Measurements from ENCODE around the gene PLTP. TPM values are rescaled to one million over a fixed set of nuclear protein-coding genes. Genes with fewer than 3 reads are reported as not detected.
"Not testable (repeated sequence)": the region's sequence is repeated elsewhere in the genome, so short reads cannot be mapped to it uniquely, and the experiment has no call there.

Gene PLTP, protein sequence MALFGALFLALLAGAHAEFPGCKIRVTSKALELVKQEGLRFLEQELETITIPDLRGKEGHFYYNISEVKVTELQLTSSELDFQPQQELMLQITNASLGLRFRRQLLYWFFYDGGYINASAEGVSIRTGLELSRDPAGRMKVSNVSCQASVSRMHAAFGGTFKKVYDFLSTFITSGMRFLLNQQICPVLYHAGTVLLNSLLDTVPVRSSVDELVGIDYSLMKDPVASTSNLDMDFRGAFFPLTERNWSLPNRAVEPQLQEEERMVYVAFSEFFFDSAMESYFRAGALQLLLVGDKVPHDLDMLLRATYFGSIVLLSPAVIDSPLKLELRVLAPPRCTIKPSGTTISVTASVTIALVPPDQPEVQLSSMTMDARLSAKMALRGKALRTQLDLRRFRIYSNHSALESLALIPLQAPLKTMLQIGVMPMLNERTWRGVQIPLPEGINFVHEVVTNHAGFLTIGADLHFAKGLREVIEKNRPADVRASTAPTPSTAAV
- 1 to 10 TPM; 5.1 to 5.3 TPM for total RNA-seq

DNA sequence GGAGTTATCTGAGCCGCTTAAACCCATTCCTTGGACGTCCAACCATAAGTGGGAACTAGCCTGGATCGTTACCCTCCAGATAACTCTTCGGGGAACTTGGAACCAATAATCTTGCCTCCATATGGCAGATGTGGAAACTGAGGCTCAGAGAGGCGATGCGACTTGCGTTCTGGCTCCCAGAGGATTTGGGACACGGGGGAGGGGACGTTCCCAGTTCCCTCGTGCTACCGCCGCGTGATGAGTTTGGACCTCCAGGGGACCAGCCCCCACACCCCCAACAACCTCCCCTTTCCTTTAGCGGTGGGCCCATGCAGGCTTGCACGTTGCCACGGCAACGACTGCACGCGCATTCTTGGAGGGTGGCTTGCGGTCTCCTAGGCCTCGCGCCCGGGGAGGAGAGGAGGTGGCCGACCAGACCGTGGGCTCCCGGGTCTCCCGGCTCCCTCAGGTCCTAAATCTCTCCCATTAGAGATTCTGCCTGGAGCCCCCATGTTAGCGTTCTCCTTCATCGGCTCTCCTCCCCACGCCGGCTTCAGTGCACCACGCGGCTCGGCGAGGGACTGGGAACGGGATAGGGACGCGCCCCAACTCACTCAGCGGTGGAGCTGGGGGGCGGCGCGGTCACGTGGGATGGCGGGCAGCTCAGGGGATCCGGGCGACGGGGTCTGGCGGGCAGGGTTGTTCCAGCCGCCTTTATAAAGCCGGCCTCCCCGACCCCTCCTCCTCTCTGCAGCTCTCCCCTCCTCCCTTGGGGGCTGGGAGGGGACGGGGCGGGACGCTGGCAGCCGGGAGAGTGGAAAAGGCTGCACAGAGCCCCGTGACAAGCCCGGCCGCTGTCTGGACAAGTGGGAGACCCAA is at the start of gene PLTP:
PLTP (minus strand) TSS at position 670 of the 858 bp plus-strand sequence. CDS start 703 bp downstream, outside the sequence.
- CTCF ChIA-PET, result interaction anchor here (1.2 kb wide), 1 partner anchor 25 kb away, joined by 3 read pairs; no protein-coding TSS in a partner anchor
- POLR2A ChIA-PET, result interaction anchor here (0.7 to 2.0 kb wide), 3 partner anchors 22 to 58 kb away, joined by 3 to 6 read pairs (median 4); partner anchors contain the start of genes CTSA and NEURL2

DNA sequence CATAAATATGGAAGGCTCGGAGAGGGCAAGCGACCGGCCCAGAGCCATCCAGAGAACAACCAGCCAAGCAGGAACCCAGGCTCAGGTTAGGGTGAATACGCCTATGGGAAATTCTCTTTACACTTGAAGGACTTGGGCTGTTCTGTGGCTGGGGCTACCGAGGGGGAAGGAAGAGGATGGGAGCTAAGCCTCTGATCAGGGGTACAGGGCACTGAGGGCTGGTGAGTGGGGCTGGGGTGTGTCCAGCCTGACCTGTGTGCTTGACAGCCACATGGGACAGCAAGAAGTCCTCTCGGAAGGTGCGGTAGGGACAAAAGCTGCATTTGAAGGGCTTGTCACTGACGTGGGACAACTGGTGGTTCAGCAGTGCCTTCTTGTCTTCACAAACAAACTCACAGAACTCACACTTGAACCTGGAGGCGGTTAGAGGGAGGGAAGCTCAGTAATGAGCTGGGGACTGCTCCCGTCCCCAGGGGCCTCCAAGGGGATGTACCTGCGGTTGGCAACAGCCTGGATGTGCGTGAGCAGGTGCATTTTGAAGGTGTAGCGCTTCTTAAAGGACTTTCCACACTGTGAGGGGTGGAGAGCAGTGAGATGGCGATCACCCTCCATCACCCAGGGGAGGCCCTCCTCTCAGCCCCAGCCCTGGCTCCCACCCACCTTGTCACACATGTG is 48.1 kb upstream of the PLTP start:
- POLR2A ChIA-PET, result no interaction called here
- CTCF ChIA-PET, result interaction anchor here (1.0 to 1.3 kb wide), 2 partner anchors 11 to 62 kb away, joined by 3 to 5 read pairs; no protein-coding TSS in a partner anchor

GRCh38 chr20:45959126-45959525 is 47.2 kb upstream of the PLTP start:
- POLR2A ChIA-PET, result interaction anchor here (1.6 kb wide), 1 partner anchor 12 kb away, joined by 6 read pairs; no protein-coding TSS in a partner anchor
- CTCF ChIA-PET, result interaction anchor here (1.2 to 2.1 kb wide), 2 partner anchors 10 to 12 kb away, joined by 3 to 7 read pairs; partner anchors contain the start of gene ZNF335

- CTCF ChIA-PET, result interaction anchor here (0.6 to 2.1 kb wide), 4 partner anchors 11 to 516 kb away, joined by 3 to 7 read pairs (median 3); partner anchors contain the start of gene ZNF335
- POLR2A ChIA-PET, result interaction anchor here (1.6 kb wide), 1 partner anchor 11 kb away, joined by 6 read pairs; no protein-coding TSS in a partner anchor
Observed at GRCh38 chr20:45958593-45958992, 46.6 kb upstream of the PLTP start.

GRCh38 chr20:45957021-45957941 is 45.3 kb upstream of the PLTP start:
- POLR2A ChIA-PET, result interaction anchor here (0.8 to 1.6 kb wide), 2 partner anchors 10 to 13 kb away, joined by 4 to 6 read pairs; no protein-coding TSS in a partner anchor
- CTCF ChIA-PET, result interaction anchor here (1.5 to 2.1 kb wide), 2 partner anchors 13 to 14 kb away, joined by 3 to 7 read pairs; partner anchors contain the start of gene ZNF335

DNA sequence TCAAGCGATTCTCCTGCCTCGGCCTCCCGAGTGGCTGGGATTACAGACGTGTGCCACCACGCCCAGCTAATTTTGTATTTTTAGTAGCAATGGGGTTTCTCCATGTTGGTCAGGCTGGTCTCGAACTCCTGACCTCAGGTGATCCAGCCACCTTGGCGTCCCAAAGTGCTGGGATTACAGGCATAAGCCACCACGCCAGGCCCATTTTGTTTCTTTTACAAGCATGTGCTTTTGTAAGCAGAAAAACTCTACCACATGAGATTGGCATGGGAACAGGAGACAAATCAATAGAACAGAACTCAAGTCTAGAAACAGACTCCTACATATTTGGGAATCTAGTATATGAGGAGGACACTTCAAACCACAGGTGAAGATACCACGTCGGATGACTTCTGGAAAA is 44.4 kb upstream of the PLTP start:
- POLR2A ChIA-PET, result not testable (repeated sequence)
- CTCF ChIA-PET, result interaction anchor here (0.7 kb wide), 1 partner anchor 166 kb away, joined by 4 read pairs; no protein-coding TSS in a partner anchor

GRCh38 chr20:45953672-45954071 is 41.7 kb upstream of the PLTP start:
- CTCF ChIA-PET, result interaction anchor here (1.2 to 1.9 kb wide), 3 partner anchors 9 to 154 kb away, joined by 3 to 10 read pairs (median 3); no protein-coding TSS in a partner anchor
- POLR2A ChIA-PET, result interaction anchor here (0.7 kb wide), 1 partner anchor 17 kb away, joined by 3 read pairs; no protein-coding TSS in a partner anchor

- POLR2A ChIA-PET, result interaction anchor here (0.7 kb wide), 1 partner anchor 18 kb away, joined by 3 read pairs; no protein-coding TSS in a partner anchor
Observed at GRCh38 chr20:45952861-45953260, 40.9 kb upstream of the PLTP start.

GRCh38 chr20:45951925-45952834 is 40.2 kb upstream of the PLTP start:
- CTCF ChIA-PET, result interaction anchor here (0.7 to 1.9 kb wide), 3 partner anchors 8 to 18 kb away, joined by 3 to 10 read pairs (median 3); partner anchors contain the start of gene PCIF1
- POLR2A ChIA-PET, result interaction anchor here (1.7 kb wide), 1 partner anchor 18 kb away, joined by 5 read pairs; no protein-coding TSS in a partner anchor

More at GRCh38 chr20:45952861-45953260, 40.9 kb upstream of the PLTP start:
- CTCF ChIA-PET, result interaction anchor here (0.7 to 1.9 kb wide), 4 partner anchors 9 to 153 kb away, joined by 3 to 10 read pairs (median 3); partner anchors contain the start of gene PCIF1

- ChIA-PET CTCF (no interaction called here), POLR2A (interaction anchor here (1.7 to 2.0 kb wide), 2 partner anchors 16 to 20 kb away, joined by 5 to 6 read pairs; partner anchors contain the start of gene PCIF1)
Observed at GRCh38 chr20:45950330-45950646, 38.3 kb upstream of the PLTP start.

GRCh38 chr20:45949542-45950329 is 37.8 kb upstream of the PLTP start:
- ChIA-PET CTCF (interaction anchor here (1.0 to 1.4 kb wide), 3 partner anchors 17 to 126 kb away, joined by 3 read pairs; no protein-coding TSS in a partner anchor), POLR2A (interaction anchor here (1.2 to 2.0 kb wide), 3 partner anchors 14 to 21 kb away, joined by 4 to 6 read pairs (median 5); partner anchors contain the start of genes PCIF1 and ZNF335)

- POLR2A ChIA-PET, result interaction anchor here (1.2 to 2.0 kb wide), 3 partner anchors 14 to 22 kb away, joined by 4 to 6 read pairs (median 5); partner anchors contain the start of genes PCIF1 and ZNF335
- CTCF ChIA-PET, result interaction anchor here (1.0 to 1.4 kb wide), 3 partner anchors 16 to 125 kb away, joined by 3 read pairs; no protein-coding TSS in a partner anchor
Observed at GRCh38 chr20:45948742-45949541, 37.0 kb upstream of the PLTP start.

GRCh38 chr20:45948261-45948733 is 36.3 kb upstream of the PLTP start:
- ChIA-PET CTCF (interaction anchor here (1.0 kb wide), 1 partner anchor 22 kb away, joined by 3 read pairs; no protein-coding TSS in a partner anchor), POLR2A (interaction anchor here (1.2 to 1.8 kb wide), 3 partner anchors 10 to 23 kb away, joined by 4 to 6 read pairs (median 5); partner anchors contain the start of gene ZNF335)

All from activated CD8-positive, alpha-beta memory T cell treated with anti-CD3 and anti-CD28 coated beads for 36 hours (primary cell).